GM19395 (cell line): ENCODE measurements around the gene CDC42SE2.
"Not testable (repeated sequence)": the region's sequence is repeated elsewhere in the genome, so short reads cannot be mapped to it uniquely, and the experiment has no call there.

ENCODE experiments used
- ATAC-seq: cut with Tn5 transposase; IDR thresholded peaks from one replicate; pipeline ENCODE4 v1.9.1; 2021; ENCODE audit warnings: mild to moderate bottlenecking, moderate library complexity; ENCODE audit not compliant: unreplicated experiment

Gene CDC42SE2

GRCh38 chr5:131316026-131316425, 52.2 kb downstream of the CDC42SE2 start:
- ATAC-seq: no peak

DNA sequence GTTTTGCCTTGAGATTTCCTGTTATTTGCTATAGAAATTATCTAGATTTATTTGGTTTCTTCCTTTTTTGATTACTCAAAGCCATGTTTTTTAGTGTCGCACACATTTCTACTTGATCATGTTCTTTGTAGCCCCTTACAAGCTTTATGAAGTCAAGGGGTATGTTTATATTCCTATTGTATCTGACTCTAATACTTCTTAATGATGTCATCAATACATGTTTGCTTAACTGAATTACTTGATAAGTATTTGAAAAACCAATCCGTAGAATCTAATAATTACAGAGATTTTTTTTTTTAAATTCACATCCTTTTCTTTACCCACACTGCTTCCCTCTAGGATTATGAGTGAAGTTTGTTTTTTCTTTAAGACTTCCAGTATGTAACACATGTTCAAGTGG, 53.0 kb downstream of the CDC42SE2 start:
- no peak for ATAC-seq

DNA sequence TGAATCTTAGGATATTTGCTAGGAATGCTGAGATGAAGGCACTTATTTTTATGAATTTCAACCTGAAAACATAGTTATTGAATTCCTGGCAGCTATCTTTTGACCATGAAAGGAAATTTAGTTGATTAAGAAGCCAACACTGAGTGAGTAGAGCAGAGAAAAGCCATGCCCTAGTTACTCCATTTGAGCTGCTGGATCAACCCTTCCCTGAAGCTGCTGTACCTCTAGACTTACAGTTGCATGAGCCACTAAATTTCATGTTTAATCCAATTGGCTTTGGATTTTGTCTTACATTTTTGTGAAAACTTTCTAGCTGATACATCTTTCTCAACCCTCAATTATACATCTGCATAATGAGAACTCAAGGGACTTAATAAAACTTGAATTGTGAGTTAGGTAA, 54.6 kb downstream of the CDC42SE2 start:
- ATAC-seq: no peak

DNA sequence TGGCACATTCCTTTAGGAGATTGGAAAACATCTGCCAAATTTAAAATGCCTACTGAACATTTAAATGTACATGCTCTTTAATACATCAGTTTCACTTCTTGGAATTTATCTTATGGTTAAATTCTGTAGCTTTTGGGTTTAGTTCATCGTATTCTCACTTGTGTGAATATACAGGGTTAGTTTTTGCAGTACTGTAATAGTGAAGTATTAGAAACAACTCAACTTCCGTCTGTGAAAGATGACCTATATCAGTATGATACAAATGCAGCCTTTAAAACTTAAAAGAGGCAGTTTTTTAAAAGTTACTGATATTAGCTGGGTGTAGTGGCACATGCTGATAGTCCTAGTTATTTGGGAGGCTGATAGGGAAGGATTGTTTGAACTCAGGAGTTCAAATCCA, 57.2 kb downstream of the CDC42SE2 start:
- no peak for ATAC-seq

GRCh38 chr5:131322926-131323325, 59.1 kb downstream of the CDC42SE2 start:
- ATAC-seq: no peak

DNA sequence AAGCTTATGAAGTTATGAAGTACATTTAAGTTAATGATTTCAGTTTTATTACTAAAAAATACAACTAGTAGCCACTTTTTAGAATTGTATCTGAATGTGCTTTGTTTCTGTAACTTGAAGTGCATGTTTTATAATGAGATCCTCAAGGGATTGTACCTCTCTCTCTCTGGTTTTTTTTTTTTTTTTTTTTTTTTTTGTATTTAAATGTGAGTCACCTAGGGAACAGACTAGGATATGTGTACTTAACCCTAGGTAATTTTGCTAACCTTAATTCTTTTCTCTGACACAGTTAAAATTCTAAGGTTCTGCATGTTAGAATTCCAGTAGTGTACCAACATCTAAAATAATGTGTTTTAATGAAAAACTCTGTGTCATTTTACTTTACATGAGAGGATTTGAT, 59.5 kb downstream of the CDC42SE2 start:
- ATAC-seq: no peak

GRCh38 chr5:131324303-131324702, 60.5 kb downstream of the CDC42SE2 start:
- no peak for ATAC-seq

DNA sequence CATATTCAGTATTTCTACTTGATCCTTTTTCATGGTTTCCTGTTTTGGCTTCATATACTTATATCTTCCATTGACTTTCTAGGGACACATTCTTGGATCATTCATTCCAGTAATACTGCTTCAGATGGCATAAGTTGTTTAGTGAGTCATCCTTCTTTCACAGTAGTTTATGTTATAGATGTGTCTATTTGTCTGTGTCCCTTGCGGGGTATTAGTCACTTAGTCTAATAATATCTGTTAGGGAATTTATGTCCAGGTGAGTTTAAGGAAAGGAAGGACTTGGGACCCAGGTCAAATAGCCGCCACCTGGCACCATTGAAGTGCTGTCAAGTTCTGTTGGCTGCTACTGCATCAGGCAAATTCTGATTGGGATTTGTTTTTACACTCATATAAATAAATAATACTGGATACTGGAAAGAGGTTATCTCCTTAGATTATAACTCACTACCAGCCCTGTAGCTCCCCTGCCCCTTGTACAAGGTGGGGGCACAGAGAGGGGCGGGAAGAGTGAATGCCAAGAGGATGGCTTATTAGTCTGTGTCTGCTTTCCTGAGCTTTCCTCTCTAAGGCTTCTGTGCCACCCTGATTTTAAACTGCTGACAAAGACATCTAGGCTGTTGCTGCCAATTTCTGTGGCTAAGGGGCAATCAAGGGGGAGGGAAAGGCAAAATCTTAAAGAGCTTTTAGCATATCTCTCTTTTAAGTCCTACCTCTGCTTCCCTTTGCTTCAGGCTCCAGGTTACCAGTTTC, 64.9 kb downstream of the CDC42SE2 start:
- ATAC-seq: no peak

DNA sequence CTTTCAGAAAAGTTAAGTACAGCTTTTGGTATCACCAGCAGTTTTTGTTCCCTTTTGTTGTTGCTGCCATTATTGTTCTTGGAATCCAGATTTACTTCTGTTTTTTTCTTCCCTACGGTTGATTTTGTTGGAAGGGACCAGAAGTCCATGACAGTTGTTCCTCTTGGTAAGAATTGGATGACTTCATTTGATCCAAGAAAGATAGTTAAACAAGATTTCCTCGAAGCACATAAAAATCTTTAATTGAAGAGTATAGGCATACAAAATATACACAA, 65.4 kb downstream of the CDC42SE2 start:
- no peak for ATAC-seq

DNA sequence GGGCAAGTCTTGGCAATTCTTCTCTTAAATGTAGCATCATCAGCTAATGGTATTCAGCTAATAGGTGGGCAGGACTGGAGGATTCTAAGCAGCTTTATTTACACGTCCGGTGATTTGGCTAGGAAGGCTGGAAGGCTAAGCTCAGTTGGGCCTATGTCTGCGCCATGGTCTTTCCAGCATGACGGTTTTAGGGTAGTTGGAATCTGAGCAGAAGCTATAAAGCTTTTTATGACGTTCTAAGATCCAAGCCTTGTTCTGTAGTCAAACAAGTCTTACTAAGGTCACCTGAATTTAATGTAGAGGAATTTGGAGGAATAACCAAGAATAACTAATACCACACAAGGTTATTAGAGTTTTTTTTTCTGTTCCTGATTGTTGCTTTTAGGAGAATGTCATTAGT, 66.2 kb downstream of the CDC42SE2 start:
- ATAC-seq: no peak

DNA sequence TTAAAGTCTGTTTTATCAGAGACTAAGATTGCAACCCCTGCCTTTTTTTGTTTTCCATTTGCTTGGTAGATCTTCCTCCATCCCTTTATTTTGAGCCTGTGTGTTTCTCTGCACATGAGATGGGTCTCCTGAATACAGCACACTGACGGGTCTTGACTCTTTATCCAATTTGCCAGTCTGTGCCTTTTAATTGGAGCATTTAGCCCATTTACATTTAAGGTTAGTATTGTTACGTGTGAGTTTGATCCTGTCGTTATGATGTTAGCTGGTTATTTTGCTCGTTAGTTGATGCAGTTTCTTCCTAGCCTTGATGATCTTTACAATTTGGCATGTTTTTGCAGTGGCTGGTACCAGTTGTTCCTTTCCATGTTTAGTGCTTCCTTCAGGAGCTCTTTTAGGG, 71.9 kb downstream of the CDC42SE2 start:
- not testable (repeated sequence) for ATAC-seq

DNA sequence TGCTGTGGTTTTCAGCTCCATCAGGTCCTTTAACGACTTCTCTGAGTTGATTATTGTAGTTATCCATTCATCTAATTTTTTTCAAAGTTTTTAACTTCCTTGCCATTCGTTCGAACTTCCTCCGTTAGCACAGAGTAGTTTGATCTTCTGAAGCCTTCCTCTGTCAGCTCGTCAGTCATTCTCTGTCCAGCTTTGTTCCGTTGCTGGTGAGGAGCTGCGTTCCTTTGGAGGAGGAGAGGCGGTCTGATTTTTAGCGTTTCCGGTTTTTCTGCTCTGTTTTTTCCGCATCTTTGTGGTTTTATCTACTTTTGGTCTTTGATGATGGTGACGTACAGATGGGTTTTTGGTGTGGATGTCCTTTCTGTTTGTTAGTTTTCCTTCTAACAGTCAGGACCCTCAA, 72.9 kb downstream of the CDC42SE2 start:
- ATAC-seq: not testable (repeated sequence)

DNA sequence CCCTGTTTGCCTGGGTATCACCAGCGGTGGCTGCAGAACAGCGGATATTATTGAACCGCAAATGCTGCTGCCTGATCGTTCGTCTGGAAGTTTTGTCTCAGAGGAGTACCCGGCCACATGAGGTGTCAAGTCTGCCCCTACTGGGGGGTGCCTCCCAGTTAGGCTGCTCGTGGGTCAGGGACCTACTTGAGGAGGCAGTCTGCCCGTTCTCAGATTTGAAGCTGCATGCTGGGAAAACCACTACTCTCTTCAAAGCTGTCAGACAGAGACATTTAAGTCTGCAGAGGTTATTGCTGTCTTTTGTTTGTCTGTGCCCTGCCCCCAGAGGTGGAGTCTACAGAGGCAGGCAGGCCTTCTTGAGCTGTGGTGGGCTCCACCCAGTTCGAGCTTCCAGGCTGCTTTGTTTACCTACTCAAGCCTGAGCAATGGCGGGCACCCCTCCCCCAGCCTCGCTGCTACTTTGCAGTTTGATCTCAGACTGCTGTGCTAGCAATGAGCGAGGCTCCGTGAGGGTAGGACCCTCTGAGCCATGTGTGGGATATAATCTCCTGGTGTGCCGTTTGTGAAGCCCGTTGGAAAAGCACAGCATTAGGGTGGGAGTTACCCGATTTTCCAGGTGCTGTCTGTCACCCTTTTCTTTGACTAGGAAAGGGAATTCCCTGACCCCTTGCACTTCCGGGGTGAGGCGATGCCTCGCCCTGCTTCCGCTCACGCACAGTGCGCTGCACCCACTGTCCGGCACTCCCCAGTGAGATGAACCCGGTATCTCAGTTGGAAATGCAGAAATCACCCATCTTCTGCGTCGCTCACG, 73.6 kb downstream of the CDC42SE2 start:
- ATAC-seq: not testable (repeated sequence)

- no peak for ATAC-seq
Measured at GRCh38 chr5:131338051-131338453, 74.2 kb downstream of the CDC42SE2 start.

- not testable (repeated sequence) for ATAC-seq
Measured at GRCh38 chr5:131344288-131344687, 80.4 kb downstream of the CDC42SE2 start.

GRCh38 chr5:131346204-131346603, 82.4 kb downstream of the CDC42SE2 start:
- not testable (repeated sequence) for ATAC-seq

- ATAC-seq: no peak
Measured at GRCh38 chr5:131353991-131354390, 90.1 kb downstream of the CDC42SE2 start.

- ATAC-seq: peak; percentile 60
Measured at GRCh38 chr5:131355971-131356528, 92.2 kb downstream of the CDC42SE2 start.

GRCh38 chr5:131356619-131357018, 92.8 kb downstream of the CDC42SE2 start:
- no peak for ATAC-seq

GRCh38 chr5:131357739-131358561, 94.1 kb downstream of the CDC42SE2 start:
- ATAC-seq: peak; percentile 56

DNA sequence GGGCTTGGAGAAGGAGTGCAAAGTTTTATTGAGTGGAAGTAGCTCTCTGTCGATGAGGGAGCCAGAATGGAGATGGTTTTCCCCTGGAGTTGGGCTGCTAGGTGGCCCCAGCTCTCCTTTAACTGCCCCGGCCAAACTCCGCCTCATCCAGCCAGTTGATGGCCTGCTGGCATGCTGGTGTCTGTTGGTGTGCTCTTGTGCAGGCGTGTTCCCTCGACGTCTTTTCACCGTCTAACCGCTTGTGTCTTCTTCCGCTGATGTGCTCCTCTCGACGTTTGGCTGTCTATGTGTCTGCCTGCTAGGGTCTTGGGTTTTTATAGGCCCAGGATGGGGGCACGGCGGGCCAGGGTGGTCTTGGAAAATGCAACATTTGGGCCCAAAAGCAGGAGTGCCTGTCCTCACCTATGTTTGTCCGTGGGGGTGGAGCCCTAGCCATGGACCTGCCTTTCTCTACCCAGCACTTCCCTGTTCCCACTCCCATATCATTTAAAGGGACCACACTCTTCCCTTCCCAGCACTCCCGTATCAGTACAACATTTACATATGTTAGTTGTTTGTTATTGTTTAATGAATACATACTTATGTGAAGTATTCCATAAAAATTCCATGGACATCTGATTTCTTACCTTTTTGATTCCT, 97.9 kb downstream of the CDC42SE2 start:
- ATAC-seq: no peak
